Astrocyte of the cerebellum (primary cell): ENCODE measurements around the gene TMEM147.

Experiments
- DNase-seq: peaks from one replicate; pipeline ENCODE4 v3.0.0-alpha.2; 2011; ENCODE audit warnings: low read depth
- H3K4me3 ChIP-seq: 2 replicates; pipeline ENCODE4 v1.5.1; 2011; ENCODE audit warnings: mild to moderate bottlenecking, low read depth, low read length, moderate library complexity
- in situ Hi-C: cut with HindIII; loops from 2 replicates; pipeline ENCODE4 v1.10.0; 2017; ENCODE audit warnings: low sequenced_read_pairs
- TF ChIP-seq, protein P1 (sequence below): IDR thresholded peaks from 2 replicates; pipeline ENCODE4 v1.5.1; 2012; ENCODE audit warnings: low read length, low read depth, moderate library complexity, mild to moderate bottlenecking; ENCODE audit errors: missing control alignments

Gene TMEM147

DNA sequence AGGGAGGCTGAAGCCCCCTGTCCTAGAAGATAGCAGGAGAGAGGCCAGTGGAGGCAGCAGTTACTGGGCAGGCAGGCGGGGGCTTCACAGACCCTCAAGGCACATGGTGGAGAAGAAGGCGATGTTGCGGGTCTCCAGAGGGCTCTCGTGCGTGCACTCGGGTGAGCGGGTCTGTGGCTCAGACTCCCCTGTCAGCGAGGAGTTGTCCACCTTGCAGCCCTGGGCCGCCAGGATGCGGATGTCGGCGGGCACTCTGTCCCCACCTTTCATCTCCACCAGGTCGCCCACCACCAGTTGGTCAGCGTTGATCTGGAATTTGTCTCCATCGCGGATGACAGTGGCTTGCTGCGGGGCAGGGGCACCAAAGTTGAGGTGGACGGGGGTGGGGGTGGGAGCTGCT, 14.8 kb downstream of the TMEM147 start:
- TF ChIP-seq, protein P1, sequence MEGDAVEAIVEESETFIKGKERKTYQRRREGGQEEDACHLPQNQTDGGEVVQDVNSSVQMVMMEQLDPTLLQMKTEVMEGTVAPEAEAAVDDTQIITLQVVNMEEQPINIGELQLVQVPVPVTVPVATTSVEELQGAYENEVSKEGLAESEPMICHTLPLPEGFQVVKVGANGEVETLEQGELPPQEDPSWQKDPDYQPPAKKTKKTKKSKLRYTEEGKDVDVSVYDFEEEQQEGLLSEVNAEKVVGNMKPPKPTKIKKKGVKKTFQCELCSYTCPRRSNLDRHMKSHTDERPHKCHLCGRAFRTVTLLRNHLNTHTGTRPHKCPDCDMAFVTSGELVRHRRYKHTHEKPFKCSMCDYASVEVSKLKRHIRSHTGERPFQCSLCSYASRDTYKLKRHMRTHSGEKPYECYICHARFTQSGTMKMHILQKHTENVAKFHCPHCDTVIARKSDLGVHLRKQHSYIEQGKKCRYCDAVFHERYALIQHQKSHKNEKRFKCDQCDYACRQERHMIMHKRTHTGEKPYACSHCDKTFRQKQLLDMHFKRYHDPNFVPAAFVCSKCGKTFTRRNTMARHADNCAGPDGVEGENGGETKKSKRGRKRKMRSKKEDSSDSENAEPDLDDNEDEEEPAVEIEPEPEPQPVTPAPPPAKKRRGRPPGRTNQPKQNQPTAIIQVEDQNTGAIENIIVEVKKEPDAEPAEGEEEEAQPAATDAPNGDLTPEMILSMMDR, result no peak
- in situ Hi-C loops, result no loop called here
- H3K4me3 ChIP-seq, result no peak overlapping the region
- no peak for DNase-seq

DNA sequence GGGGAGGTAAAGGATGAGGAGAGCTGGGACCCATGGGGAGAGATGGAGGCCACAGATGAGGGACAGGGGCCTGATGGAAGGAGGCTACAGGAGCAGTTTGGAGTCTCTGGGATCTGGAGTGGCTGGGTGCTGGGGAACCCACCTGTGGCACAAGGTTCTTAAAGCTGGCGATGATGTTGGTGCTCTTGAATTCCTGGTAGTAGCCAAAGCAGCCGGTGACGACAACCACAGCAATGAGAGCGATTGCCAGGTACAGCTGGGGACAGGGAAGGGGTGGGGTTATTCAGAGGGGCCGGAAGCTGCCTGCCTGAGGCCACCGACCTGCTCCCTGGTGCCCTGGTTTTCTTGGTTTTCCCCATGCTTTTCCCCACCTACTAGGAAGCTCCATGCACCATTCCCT, 15.3 kb downstream of the TMEM147 start:
- H3K4me3 ChIP-seq, result no peak overlapping the region
- TF ChIP-seq, protein P1, result no peak
- no peak for DNase-seq
- in situ Hi-C loops, result no loop called here

DNA sequence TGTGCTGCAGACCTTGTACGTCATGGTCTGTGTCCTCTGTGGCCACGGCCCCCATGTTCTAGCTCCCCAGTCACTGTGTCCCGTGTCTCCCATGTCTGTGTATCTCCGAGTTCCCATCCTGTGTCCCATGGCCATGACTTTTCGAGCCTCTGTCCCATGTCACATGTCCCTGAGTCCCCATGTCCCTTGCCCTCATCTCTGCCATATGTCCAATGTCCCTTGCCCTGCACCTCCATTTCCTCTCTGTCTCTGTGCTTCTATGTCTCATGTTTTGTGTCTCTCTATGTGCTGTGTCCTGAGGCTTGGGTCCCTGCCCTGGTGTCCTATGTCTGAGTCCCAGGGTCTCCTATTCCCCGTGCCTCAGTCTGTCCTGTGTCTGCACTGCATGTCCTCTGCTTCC, 16.0 kb downstream of the TMEM147 start:
- TF ChIP-seq, protein P1, result no peak
- H3K4me3 ChIP-seq, result no peak overlapping the region
- no peak for DNase-seq
- in situ Hi-C loops, result no loop called here

DNA sequence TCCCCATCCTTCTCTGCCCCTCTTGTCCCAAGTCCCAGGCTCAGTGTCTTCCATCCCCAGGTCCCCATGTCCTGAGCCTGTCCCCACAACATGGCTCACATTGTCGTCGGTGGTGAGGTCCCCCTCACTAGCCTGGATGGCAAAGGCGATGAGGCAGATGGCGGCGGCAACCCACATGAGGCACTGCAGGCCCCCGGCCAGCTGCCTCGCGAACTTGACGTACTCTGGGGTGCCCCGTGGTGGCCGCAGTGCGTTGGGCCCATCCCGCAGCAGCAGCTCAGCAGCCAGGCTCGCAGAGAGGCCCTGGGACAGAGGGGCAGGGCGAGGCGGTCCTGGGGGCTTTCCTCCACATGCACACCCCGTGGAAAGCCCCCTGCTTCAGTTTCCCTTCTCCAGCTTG, 16.9 kb downstream of the TMEM147 start:
- TF ChIP-seq, protein P1, result no peak
- DNase-seq, result no peak
- H3K4me3 ChIP-seq, result no peak overlapping the region
- in situ Hi-C loops, result no loop called here

DNA sequence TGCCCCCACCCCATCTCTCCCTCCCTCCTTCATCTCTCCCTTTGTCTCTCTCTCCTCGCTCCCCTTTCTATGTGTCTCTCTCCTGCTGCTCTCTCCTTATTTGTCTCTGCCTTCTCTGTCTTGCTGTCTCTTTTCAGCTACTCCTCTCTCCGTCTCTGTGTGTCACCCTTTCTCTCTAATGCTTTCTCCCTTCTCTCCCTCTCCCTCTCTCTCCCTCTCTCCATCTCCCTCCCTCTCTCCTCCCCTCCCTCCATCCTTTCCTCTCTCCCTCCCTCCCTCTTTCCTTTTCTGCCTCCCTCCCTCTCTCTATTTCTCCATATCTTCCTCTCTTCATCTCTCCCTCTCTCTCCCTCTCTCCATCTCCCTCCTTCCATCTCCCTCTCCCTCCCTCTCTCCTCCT, 17.4 kb downstream of the TMEM147 start:
- in situ Hi-C loops, result no loop called here
- TF ChIP-seq, protein P1, result no peak
- DNase-seq, result no peak
- no peak overlapping the region for H3K4me3 ChIP-seq

DNA sequence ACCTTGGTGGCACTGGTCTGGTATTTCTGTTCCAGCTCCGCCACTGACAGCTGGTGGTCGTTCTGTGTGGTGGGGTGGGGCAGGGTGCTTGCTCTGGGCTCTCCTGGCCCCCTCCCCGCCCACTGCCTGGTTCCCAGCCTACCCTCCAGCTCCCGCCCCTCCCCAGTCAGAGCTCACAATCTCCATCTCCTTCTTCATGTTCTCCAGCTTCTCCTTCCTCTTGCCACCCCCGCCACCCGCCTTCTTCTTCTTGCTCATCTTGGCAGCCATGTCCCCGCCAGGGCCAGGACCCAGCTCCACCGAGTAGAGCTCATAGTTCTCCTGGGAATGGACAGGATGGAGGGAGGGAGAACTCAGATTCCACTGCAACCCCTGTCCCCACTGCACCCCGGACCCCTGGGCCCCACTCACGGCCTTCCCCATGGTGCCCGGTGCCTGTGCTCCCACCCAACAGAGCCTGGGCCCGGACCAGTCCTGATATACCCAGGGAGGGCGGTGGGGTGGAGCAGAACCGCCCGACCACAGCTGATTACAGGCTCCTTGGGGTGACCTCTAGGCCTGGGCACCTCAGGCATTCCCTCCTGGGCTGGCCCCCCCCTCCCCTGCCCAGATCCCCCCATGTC, 17.9 kb downstream of the TMEM147 start, which contains the start of gene ATP4A:
TSS of gene ATP4A (minus strand) at position 452 of the 623 bp plus-strand sequence. CDS start at position 423, 29 bp downstream.
- no peak within 1 kb of the TSS for H3K4me3 ChIP-seq
- in situ Hi-C loops, result no loop called here
- TF ChIP-seq, protein P1, result no peak

More for the DNA sequence above, 17.9 kb downstream of the TMEM147 start, which contains the start of gene ATP4A:
- DNase-seq, result no peak
